ENCODE data around the gene KCNQ1OT1.

- TF ChIP-seq POLR2AphosphoS5 (IDR thresholded peaks at IDR 0.05) (peak in 2 of 3 donors; percentile 51 to 55), POLR2A (IDR thresholded peaks at IDR 0.05) (no peak), CTCF (IDR thresholded peaks at IDR 0.05) (no peak)
Observed at GRCh38 chr11:2666401-2666741, 33.4 kb downstream of the KCNQ1OT1 start.
